H9 (cell line): Measurements from ENCODE around the gene STAMBP. TPM values are rescaled to one million over a fixed set of nuclear protein-coding genes. Genes with fewer than 3 reads are reported as not detected.
A peak's percentile ranks its signal among the peaks of the same experiment; 100 is the strongest.
"Not testable (repeated sequence)": the region's sequence is repeated elsewhere in the genome, so short reads cannot be mapped to it uniquely, and the experiment has no call there.

Experiments used
- DNase-seq: peaks from one replicate; pipeline ENCODE4 v3.0.0-alpha.2; 2017
- H2AFZ ChIP-seq: one replicate; pipeline ENCODE4 v1.6.1; 2013; ENCODE audit warnings: mild to moderate bottlenecking, low read length, control low read depth, moderate library complexity
- H2AK5ac ChIP-seq: 2 replicates; pipeline ENCODE4 v1.6.1; 2013; ENCODE audit warnings: low read length, control low read depth, mixed read lengths; ENCODE audit not compliant: insufficient read length
- H2BK120ac ChIP-seq: one replicate; pipeline ENCODE4 v1.6.1; 2013; ENCODE audit warnings: low read depth, mild to moderate bottlenecking, low read length, control low read depth, inconsistent platforms; ENCODE audit not compliant: poor library complexity, severe bottlenecking
- H2BK12ac ChIP-seq: 2 replicates; pipeline ENCODE4 v1.6.1; 2013; ENCODE audit warnings: low read length, control low read depth, mixed read lengths, low read depth; ENCODE audit not compliant: insufficient read length
- H2BK15ac ChIP-seq: 2 replicates; pipeline ENCODE4 v1.6.1; 2013; ENCODE audit warnings: low read depth, low read length, control low read depth
- H2BK20ac ChIP-seq: one replicate; pipeline ENCODE4 v1.6.1; 2013; ENCODE audit warnings: low read depth, mild to moderate bottlenecking, low read length, control low read depth, inconsistent platforms; ENCODE audit not compliant: poor library complexity, severe bottlenecking
- H2BK5ac ChIP-seq: 2 replicates; pipeline ENCODE4 v1.6.1; 2013; ENCODE audit warnings: low read length, control low read depth, mixed read lengths; ENCODE audit not compliant: insufficient read length
- H3K14ac ChIP-seq: 2 replicates; pipeline ENCODE4 v1.6.1; 2013; ENCODE audit warnings: low read length, control low read depth; ENCODE audit not compliant: insufficient read depth
- H3K18ac ChIP-seq: 2 replicates; pipeline ENCODE4 v1.6.1; 2013; ENCODE audit warnings: low read depth, mild to moderate bottlenecking, mixed read lengths, low read length, control low read depth; ENCODE audit not compliant: insufficient read length
- H3K23ac ChIP-seq: 2 replicates; pipeline ENCODE4 v1.6.1; 2013; ENCODE audit warnings: low read length, control low read depth, mixed read lengths, low read depth; ENCODE audit not compliant: insufficient read length
- H3K23me2 ChIP-seq: 2 replicates; pipeline ENCODE4 v1.6.1; 2013; ENCODE audit warnings: low read depth, mild to moderate bottlenecking, mixed read lengths, low read length, control low read depth; ENCODE audit not compliant: insufficient read length, poor library complexity, severe bottlenecking
- H3K27ac ChIP-seq: 2 replicates; pipeline ENCODE4 v1.5.1; 2013; ENCODE audit warnings: low read length, control low read depth, mixed read lengths, low read depth; ENCODE audit not compliant: insufficient read length
- H3K27me3 ChIP-seq: 2 replicates; pipeline ENCODE4 v1.6.1; 2013; ENCODE audit warnings: low read length, control low read depth, inconsistent platforms; ENCODE audit not compliant: insufficient read depth
- H3K4ac ChIP-seq: 2 replicates; pipeline ENCODE4 v1.6.1; 2013; ENCODE audit warnings: low read depth, mild to moderate bottlenecking, control low read depth, inconsistent platforms, low read length, moderate library complexity
- H3K4me1 ChIP-seq: 2 replicates; pipeline ENCODE4 v1.6.1; 2013; ENCODE audit warnings: low read length, control low read depth, inconsistent platforms; ENCODE audit not compliant: insufficient read depth
- H3K4me2 ChIP-seq: 2 replicates; pipeline ENCODE4 v1.6.1; 2013; ENCODE audit warnings: low read length, control low read depth, mixed read lengths; ENCODE audit not compliant: insufficient read length, insufficient read depth
- H3K56ac ChIP-seq: 2 replicates; pipeline ENCODE4 v1.6.1; 2013; ENCODE audit warnings: low read depth, mild to moderate bottlenecking, mixed read lengths, low read length, control low read depth; ENCODE audit not compliant: insufficient read length
- H3K79me1 ChIP-seq: 2 replicates; pipeline ENCODE4 v1.6.1; 2013; ENCODE audit warnings: low read depth, mild to moderate bottlenecking, moderate library complexity, low read length, control low read depth, inconsistent platforms; ENCODE audit not compliant: insufficient read depth, poor library complexity, severe bottlenecking
- H3K79me2 ChIP-seq: 2 replicates; pipeline ENCODE4 v1.6.1; 2013; ENCODE audit warnings: low read length, control low read depth, inconsistent platforms; ENCODE audit not compliant: insufficient read depth
- H3K9ac ChIP-seq: 2 replicates; pipeline ENCODE4 v1.6.1; 2013; ENCODE audit warnings: low read length, control low read depth, mixed read lengths; ENCODE audit not compliant: insufficient read length; ENCODE audit errors: extremely low read depth
- H3K9me3 ChIP-seq: one replicate; pipeline ENCODE4 v1.6.1; 2013; ENCODE audit warnings: low read depth, low read length, inconsistent platforms; ENCODE audit not compliant: control insufficient read depth
- H3T11ph ChIP-seq: one replicate; pipeline ENCODE4 v1.6.1; 2013; ENCODE audit warnings: mild to moderate bottlenecking, low read length, control low read depth, inconsistent platforms
- H4K20me1 ChIP-seq: one replicate; pipeline ENCODE4 v1.6.1; 2013; ENCODE audit not compliant: control insufficient read depth, insufficient read length, insufficient read depth
- H4K5ac ChIP-seq: 2 replicates; pipeline ENCODE4 v1.6.1; 2013; ENCODE audit warnings: low read depth, mild to moderate bottlenecking, mixed read lengths, low read length, control low read depth; ENCODE audit not compliant: insufficient read length
- H4K8ac ChIP-seq: replicated peaks from 2 replicates; pipeline ENCODE4 v1.6.1; 2013; ENCODE audit warnings: low read length, control low read depth, mixed read lengths, low read depth; ENCODE audit not compliant: insufficient read length
- H4K91ac ChIP-seq: 2 replicates; pipeline ENCODE4 v1.6.1; 2013; ENCODE audit warnings: low read depth, mild to moderate bottlenecking, moderate library complexity, mixed read lengths, low read length, control low read depth; ENCODE audit not compliant: insufficient read length
- H3K27ac Mint-ChIP-seq, 3 experiments: 2 replicates in 2 of 3; 3 replicates in 1 of 3; pipeline ENCODE4 v1.8.0; 2020 to 2021; ENCODE audit warnings: mixed read lengths in 3 of 3, mild to moderate bottlenecking in 1 of 3, moderate library complexity in 1 of 3
- H3K27me3 Mint-ChIP-seq: 2 replicates; pipeline ENCODE4 v1.8.0; 2021; ENCODE audit warnings: low read depth, mild to moderate bottlenecking, moderate library complexity, mixed read lengths
- H3K36me3 Mint-ChIP-seq, 3 experiments: 2 replicates in 2 of 3; 3 replicates in 1 of 3; pipeline ENCODE4 v1.8.0; 2020 to 2021; ENCODE audit warnings: low read depth in 3 of 3, mixed read lengths in 3 of 3; ENCODE audit not compliant: insufficient read depth in 1 of 3
- H3K4me1 Mint-ChIP-seq, 2 experiments: 2 replicates each; pipeline ENCODE4 v1.8.0; 2020; ENCODE audit warnings: mixed read lengths in 2 of 2
- H3K4me3 Mint-ChIP-seq, 2 experiments: 2 replicates in 1 of 2; 3 replicates in 1 of 2; pipeline ENCODE4 v1.8.0; 2020 to 2021; ENCODE audit warnings: mild to moderate bottlenecking in 2 of 2, mixed read lengths in 2 of 2, moderate library complexity in 1 of 2
- H3K9me3 Mint-ChIP-seq, 2 experiments: 2 replicates in 1 of 2; 3 replicates in 1 of 2; pipeline ENCODE4 v1.8.0; 2020; ENCODE audit warnings: mild to moderate bottlenecking in 2 of 2, mixed read lengths in 2 of 2, moderate library complexity in 1 of 2
- CTCF ChIP-seq: fragments of 200-600 bp; sonication (generic); conservative IDR thresholded peaks from 3 replicates; pipeline ENCODE4 v1.8.0; 2021; ENCODE audit warnings: antibody characterized with exemption, mild to moderate bottlenecking
- WGBS: extraction: QIAGEN DNeasy Blood & Tissue Kit; methylation state at CpG from one replicate; pipeline ENCODE4 v1.1.7; 2013; ENCODE audit warnings: missing lambda C conversion rate, low lambda C conversion rate, mixed read lengths; ENCODE audit not compliant: insufficient read length; ENCODE audit errors: extremely low coverage; 5-methylcytosine and 5-hydroxymethylcytosine counted together
- total RNA-seq: library from RNA; stranded (reverse); gene quantifications from 2 replicates; pipeline ENCODE4 v1.2.1, GENCODE V29; 2021

STAMBP gene
- total RNA-seq, 1 experiment from 2014 or later = 45.5 TPM

- no peak overlapping the region for H4K91ac ChIP-seq
- no peak overlapping the region for H2BK20ac ChIP-seq
- peak overlapping the region; percentile 94 for H3K4me2 ChIP-seq
- no peak overlapping the region for H3T11ph ChIP-seq
- no peak overlapping the region for H2BK15ac ChIP-seq
- no peaks in the 10 kb centered on the region for H3K4me1 ChIP-seq
- no peak overlapping the region for H4K8ac ChIP-seq
- no peak overlapping the region for H4K5ac ChIP-seq
- H3K27ac Mint-ChIP-seq = peak overlapping the region in 1 of 3 experiments; percentile 77; a peak in 1 of 7 replicates
- no peak overlapping the region for H2BK120ac ChIP-seq
- no peak overlapping the region for H2AFZ ChIP-seq
- H3K79me1 ChIP-seq = no peaks in the 10 kb centered on the region
- no peak overlapping the region for H2BK5ac ChIP-seq
- no peak for TF ChIP-seq CTCF
- H3K4ac ChIP-seq = no peak overlapping the region
- no peak for DNase-seq
- H3K9me3 Mint-ChIP-seq = no peaks in the 10 kb centered on the region
- H3K9ac ChIP-seq = no peak overlapping the region
- no peaks in the 10 kb centered on the region; the same call in 1 of the 2 replicates for H3K27me3 Mint-ChIP-seq
- no CpG with 5 or more reads among the region's 7 CpGs for WGBS
- peaks cover 9% of the 10 kb centered on the region in 2 experiments for H3K4me1 Mint-ChIP-seq
- no peaks in the 10 kb centered on the region for H3K27me3 ChIP-seq
- peaks cover 4 to 27% (median 18%) of the 10 kb centered on the region in 3 experiments; a peak in 6 of 7 replicates for H3K36me3 Mint-ChIP-seq
- no peak overlapping the region for H3K18ac ChIP-seq
- H3K56ac ChIP-seq = no peak overlapping the region
- H4K20me1 ChIP-seq = no peaks in the 10 kb centered on the region
- no peak overlapping the region for H2AK5ac ChIP-seq
- no peak overlapping the region for H3K27ac ChIP-seq
- H3K14ac ChIP-seq = no peak overlapping the region
- peaks cover 4% of the 10 kb centered on the region for H3K23me2 ChIP-seq
- H3K4me3 Mint-ChIP-seq = peak overlapping the region; percentile 99
- no peak overlapping the region for H3K23ac ChIP-seq
- no peaks in the 10 kb centered on the region; the same call in 1 of the 2 replicates for H3K79me2 ChIP-seq
- no peak overlapping the region for H2BK12ac ChIP-seq
- no peaks in the 10 kb centered on the region for H3K9me3 ChIP-seq
These were observed 48.6 kb upstream of the STAMBP start for GRCh38 chr2:73780237-73780582.

- H4K8ac ChIP-seq, H2BK120ac ChIP-seq, H3K56ac ChIP-seq, H3K4me1 Mint-ChIP-seq, H4K20me1 ChIP-seq, H2BK12ac ChIP-seq, H3K23ac ChIP-seq, H3K27ac ChIP-seq, H3K27ac Mint-ChIP-seq, H3K4me2 ChIP-seq, H3K27me3 ChIP-seq, H3K27me3 Mint-ChIP-seq, H2BK5ac ChIP-seq, H3K4ac ChIP-seq, H3K9me3 ChIP-seq, H4K91ac ChIP-seq, H3K18ac ChIP-seq, H3K4me1 ChIP-seq, H3K4me3 Mint-ChIP-seq, H3T11ph ChIP-seq, H3K9me3 Mint-ChIP-seq, H3K14ac ChIP-seq, H3K9ac ChIP-seq, H3K79me1 ChIP-seq, H4K5ac ChIP-seq, H3K79me2 ChIP-seq, H3K36me3 Mint-ChIP-seq, H2BK20ac ChIP-seq, H2BK15ac ChIP-seq, H2AK5ac ChIP-seq, H3K23me2 ChIP-seq: not testable (repeated sequence)
- DNase-seq = peak; percentile 29
- no CpG with 5 or more reads among the region's 15 CpGs for WGBS
- H2AFZ ChIP-seq = peak overlapping the region; percentile 62
These were observed 45.4 kb upstream of the STAMBP start for GRCh38 chr2:73783402-73783801.
